Measurements from ENCODE around the gene C19orf44.
"Not testable (repeated sequence)": the region's sequence is repeated elsewhere in the genome, so short reads cannot be mapped to it uniquely, and the experiment has no call there.

The C19orf44 gene

GRCh38 chr19:16541526-16542044 lies 45.4 kb downstream of the C19orf44 start:
- peak in 1 of 2 experiments; percentile 35 for DNase-seq

DNA sequence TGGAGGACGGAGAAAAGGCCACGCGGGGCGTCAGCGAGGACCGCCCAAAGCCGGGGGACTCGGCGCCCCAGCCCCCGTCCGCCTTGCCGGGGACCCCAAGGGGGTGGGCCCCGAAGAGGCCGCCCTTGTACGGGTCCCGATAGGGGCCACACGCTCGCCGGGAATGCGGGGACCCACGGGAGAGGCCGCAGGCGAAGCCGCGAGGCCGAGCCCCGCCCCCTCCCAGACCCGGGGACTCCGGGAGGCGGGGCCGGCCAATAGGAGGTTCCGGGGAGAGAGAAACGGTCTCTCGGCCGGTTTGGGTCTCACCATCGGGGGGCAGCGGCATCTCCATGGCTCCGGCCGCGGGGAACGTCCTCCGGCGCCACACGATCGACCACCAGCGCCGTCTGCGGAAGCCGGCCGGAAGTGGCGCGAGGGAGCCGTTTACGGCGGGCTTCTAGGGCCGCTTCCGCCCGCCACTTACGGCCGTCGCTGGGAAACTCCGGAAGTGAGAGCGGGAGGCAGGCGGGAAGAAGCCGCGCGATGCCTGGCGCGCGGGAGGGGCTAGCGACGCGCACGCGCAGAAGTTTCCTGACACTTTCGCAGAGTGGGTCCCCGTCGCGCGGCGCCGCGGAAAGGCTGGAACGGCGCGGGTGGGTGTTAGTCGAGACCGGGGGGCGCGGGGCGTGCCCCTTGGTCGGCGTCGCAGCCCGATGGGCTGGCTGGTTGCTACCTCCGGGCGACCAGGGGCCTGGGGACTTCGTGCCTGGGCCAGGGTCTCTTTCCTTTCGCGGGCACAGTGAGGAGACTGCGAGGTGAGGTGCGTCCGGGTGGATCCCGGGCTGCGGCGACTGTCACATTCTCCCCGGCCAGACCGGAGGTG lies 46.1 kb downstream of the C19orf44 start, which contains the start of gene CHERP:
TSS of gene CHERP (minus strand) at position 393 of the 865 bp plus-strand sequence. CDS start at position 334, 59 bp downstream.
- peak; percentile 78 to 93 for DNase-seq

- DNase-seq, result no peak
Measured at GRCh38 chr19:16542910-16543472, 46.8 kb downstream of the C19orf44 start.

DNA sequence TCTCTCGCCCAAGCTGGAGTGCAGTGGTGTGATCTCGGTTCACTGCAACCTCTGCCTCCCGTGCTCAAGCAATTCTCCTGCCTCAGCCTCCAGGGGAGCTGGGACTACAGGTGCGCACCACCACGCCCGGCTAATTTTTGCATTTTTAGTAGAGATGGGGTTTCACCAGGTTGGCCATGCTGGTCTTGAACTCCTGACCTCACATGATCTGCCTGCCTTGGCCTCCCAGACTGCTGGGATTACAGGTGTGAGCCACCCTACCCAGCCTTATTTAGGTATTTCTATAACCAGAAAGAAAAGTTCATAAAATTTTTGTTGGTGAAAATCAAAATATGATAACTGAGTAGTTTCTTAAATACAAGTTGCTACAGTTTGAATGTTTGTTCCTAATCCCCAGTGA lies 47.5 kb downstream of the C19orf44 start:
- DNase-seq, result not testable (repeated sequence)

- no peak for DNase-seq
Measured at GRCh38 chr19:16544473-16545231, 48.5 kb downstream of the C19orf44 start.

GRCh38 chr19:16548956-16549355 lies 52.8 kb downstream of the C19orf44 start:
- DNase-seq, result no peak

DNA sequence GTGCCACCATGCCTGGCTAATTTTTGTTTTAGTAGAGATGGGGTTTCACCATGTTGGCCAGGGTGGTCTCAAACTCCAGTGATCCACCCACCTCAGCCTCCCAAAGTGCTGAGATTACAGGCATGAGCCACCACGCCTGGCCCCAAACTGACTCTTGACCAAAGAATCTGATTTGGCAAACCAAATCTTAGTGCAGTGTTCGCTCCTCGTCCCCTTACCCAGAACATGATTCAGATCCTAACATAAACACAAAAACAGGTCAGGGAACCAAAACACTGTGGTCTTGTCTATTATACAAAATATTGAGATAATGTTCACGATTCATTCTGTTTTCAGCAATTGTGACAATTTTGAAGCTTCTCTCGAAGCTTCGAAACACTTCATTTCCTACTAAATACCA lies 55.7 kb downstream of the C19orf44 start:
- DNase-seq, result not testable (repeated sequence)

GRCh38 chr19:16554776-16555175 lies 58.6 kb downstream of the C19orf44 start:
- DNase-seq, result no peak

DNA sequence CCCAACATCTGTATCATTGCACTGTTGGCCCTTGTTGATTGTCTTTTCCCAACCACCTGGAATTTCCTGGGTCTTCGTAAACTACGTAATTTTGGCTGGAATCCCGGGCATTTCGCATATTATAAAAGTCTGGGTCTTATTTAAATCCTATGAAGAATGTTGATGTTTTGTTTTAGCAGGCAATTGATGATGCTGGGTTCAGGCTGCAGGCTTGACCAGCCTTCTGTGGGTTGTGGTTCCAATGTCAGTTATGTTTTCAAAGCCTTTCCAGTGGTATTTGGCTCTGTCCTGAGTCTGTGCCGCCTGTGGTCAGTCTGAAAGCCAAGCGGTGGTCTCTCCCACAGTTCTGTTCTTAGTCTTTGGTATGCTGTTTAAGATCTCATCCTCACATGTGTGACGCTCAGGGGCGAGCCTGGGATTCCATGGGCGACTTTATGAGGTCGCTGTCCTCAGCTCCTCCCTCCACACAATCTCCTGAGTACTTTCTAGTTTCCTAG lies 63.6 kb downstream of the C19orf44 start:
- no peak for DNase-seq

DNA sequence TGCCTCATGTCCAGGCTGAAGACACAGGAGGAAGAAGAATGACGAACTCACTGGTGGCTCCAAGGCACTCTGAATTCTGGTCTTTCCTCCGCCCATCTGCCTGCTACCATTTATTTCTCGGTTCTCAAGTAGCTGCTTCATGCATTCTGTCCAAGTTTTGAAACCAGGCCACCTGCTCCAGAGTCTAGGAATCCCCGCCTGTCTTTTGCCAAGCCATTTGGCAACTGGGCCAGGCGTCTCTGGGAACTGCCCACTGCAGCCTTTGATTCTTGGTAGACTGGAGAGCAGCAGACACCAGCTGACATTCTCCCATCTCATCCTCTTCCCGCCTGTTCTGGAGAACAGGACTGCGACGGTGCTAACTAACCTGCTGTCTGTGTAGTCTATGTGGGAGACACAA lies 65.2 kb downstream of the C19orf44 start:
- no peak for DNase-seq

- no peak for DNase-seq
Measured at GRCh38 chr19:16562608-16563025, 66.4 kb downstream of the C19orf44 start.

GRCh38 chr19:16564842-16565241 lies 68.6 kb downstream of the C19orf44 start:
- DNase-seq, result no peak

DNA sequence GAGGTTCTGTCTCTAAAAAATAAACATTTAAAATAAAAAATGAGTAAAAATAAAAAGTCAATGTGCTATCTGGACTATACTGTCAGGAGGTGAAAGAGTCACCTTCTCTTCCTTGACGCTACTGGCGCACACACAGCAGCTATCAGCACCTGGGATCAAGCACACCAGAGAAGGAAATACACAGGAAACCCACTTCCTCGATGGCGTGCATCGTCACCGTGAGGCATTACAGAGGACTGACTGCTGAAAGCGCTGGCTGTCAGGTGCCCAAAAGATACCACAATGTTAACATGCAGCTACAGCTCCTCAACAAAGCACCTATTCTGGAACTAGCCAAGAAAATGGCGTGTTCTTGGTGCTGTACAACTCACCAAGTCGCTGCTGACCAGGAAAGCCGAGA lies 70.0 kb downstream of the C19orf44 start:
- DNase-seq, result no peak

- no peak for DNase-seq
Measured at GRCh38 chr19:16566702-16567101, 70.5 kb downstream of the C19orf44 start.

GRCh38 chr19:16569609-16570320 lies 73.6 kb downstream of the C19orf44 start:
- DNase-seq, result no peak

Measured in NCI-H526 (cell line).